Posterior cingulate gyrus (tissue), 11 donors: ENCODE measurements around the gene ANKS3.
A peak's percentile ranks its signal among the peaks of the same experiment; 100 is the strongest.
"Not testable (repeated sequence)": the region's sequence is repeated elsewhere in the genome, so short reads cannot be mapped to it uniquely, and the experiment has no call there.

Experiments used
- DNase-seq, 10 donors: peaks; one replicate each; pipeline versions ENCODE4 v3.0.0 to v3.0.0-alpha.2; 2020 to 2021; ENCODE audit warnings: mixed read lengths in 3 of 10
- intact Hi-C: fragments of 100-400 bp; cut with DNase I; formaldehyde crosslinking; loops from one replicate; pipeline ENCODE4 v1.15.1; 2023

Gene ANKS3

GRCh38 chr16:4659363-4660353 lies 74.4 kb downstream of the ANKS3 start:
- intact Hi-C loops, result no loop called here
- peak in 1 of 10 donors; percentile 81 for DNase-seq

GRCh38 chr16:4656695-4657686 lies 77.1 kb downstream of the ANKS3 start:
- intact Hi-C loops, result no loop called here
- DNase-seq, result peak in 1 of 10 donors; percentile 80

- intact Hi-C loops, result no loop called here
- DNase-seq, result no peak
Observed at GRCh38 chr16:4656221-4656620, 77.8 kb downstream of the ANKS3 start.

- peak in 1 of 10 donors; percentile 78 for DNase-seq
- intact Hi-C loops, result no loop called here
Observed at GRCh38 chr16:4655801-4656200, 78.3 kb downstream of the ANKS3 start.

GRCh38 chr16:4654964-4655590 lies 79.0 kb downstream of the ANKS3 start:
- intact Hi-C loops, result no loop called here
- peak in 1 of 10 donors; percentile 71 for DNase-seq

GRCh38 chr16:4654011-4654963 lies 79.8 kb downstream of the ANKS3 start:
- no peak for DNase-seq
- intact Hi-C loops, result no loop called here

- DNase-seq, result no peak
- intact Hi-C loops, result no loop called here
Observed at GRCh38 chr16:4652561-4652960, 81.5 kb downstream of the ANKS3 start.

GRCh38 chr16:4651827-4652226 lies 82.2 kb downstream of the ANKS3 start:
- no peak for DNase-seq
- intact Hi-C loops, result no loop called here

GRCh38 chr16:4650443-4651074 lies 83.5 kb downstream of the ANKS3 start:
- intact Hi-C loops, result not testable (repeated sequence)
- peak in 1 of 10 donors; percentile 56 for DNase-seq

GRCh38 chr16:4649744-4650442 lies 84.2 kb downstream of the ANKS3 start:
- intact Hi-C loops, result no loop called here
- DNase-seq, result no peak

GRCh38 chr16:4648917-4649316 lies 85.2 kb downstream of the ANKS3 start:
- intact Hi-C loops, result no loop called here
- no peak for DNase-seq

- intact Hi-C loops, result no loop called here
Observed at GRCh38 chr16:4647644-4647980, 86.5 kb downstream of the ANKS3 start.

GRCh38 chr16:4646773-4647643 lies 87.1 kb downstream of the ANKS3 start:
- no peak for DNase-seq
- intact Hi-C loops, result no loop called here

More at GRCh38 chr16:4647644-4647980, 86.5 kb downstream of the ANKS3 start:
- no peak for DNase-seq
